CD4-positive, alpha-beta T cell treated with Interleukin-4 for 4 hours (primary cell): ENCODE data around the gene ENPP7.

Source experiments
- DNase-seq: peaks from one replicate; pipeline ENCODE4 v3.0.0-alpha.2; 2020

ENPP7 gene

GRCh38 chr17:79704691-79705090 lies 26.1 kb upstream of the ENPP7 start:
- no peak for DNase-seq

- DNase-seq = no peak
Measured at GRCh38 chr17:79705674-79706073, 25.1 kb upstream of the ENPP7 start.

GRCh38 chr17:79706931-79707850 lies 23.6 kb upstream of the ENPP7 start:
- DNase-seq = no peak

GRCh38 chr17:79707931-79708891 lies 22.5 kb upstream of the ENPP7 start:
- DNase-seq = peak; percentile 53

GRCh38 chr17:79711715-79712305 lies 18.9 kb upstream of the ENPP7 start:
- no peak for DNase-seq

GRCh38 chr17:79713391-79713790 lies 17.4 kb upstream of the ENPP7 start:
- DNase-seq = no peak

- DNase-seq = no peak
Measured at GRCh38 chr17:79714176-79715097, 16.3 kb upstream of the ENPP7 start.

- no peak for DNase-seq
Measured at GRCh38 chr17:79715098-79715942, 15.4 kb upstream of the ENPP7 start.

GRCh38 chr17:79715943-79716797 lies 14.6 kb upstream of the ENPP7 start:
- DNase-seq = no peak

- no peak for DNase-seq
Measured at GRCh38 chr17:79720705-79721292, 9.9 kb upstream of the ENPP7 start.

GRCh38 chr17:79721993-79722671 lies 8.6 kb upstream of the ENPP7 start:
- no peak for DNase-seq

- no peak for DNase-seq
Measured at GRCh38 chr17:79722787-79723186, 8.0 kb upstream of the ENPP7 start.

GRCh38 chr17:79728169-79728907 lies 2.4 kb upstream of the ENPP7 start:
- peak; percentile 91 for DNase-seq

GRCh38 chr17:79728908-79729471 lies 1.8 kb upstream of the ENPP7 start:
- DNase-seq = no peak

- no peak for DNase-seq
Measured at GRCh38 chr17:79729761-79730160, 982 bp upstream of the ENPP7 start.

- DNase-seq = no peak
Measured at GRCh38 chr17:79730437-79730768, 340 bp upstream of the ENPP7 start.

- DNase-seq = no peak
Measured at GRCh38 chr17:79732254-79732653, 1.5 kb downstream of the ENPP7 start.
